PC-3 (cell line): ENCODE data around the gene LIPA.

ENCODE experiments used
- EZH2 ChIP-seq: fragments of 300-600 bp; sonication (generic); IDR thresholded peaks from one replicate; pipeline ENCODE4 v1.6.1; 2017; ENCODE audit warnings: antibody characterized with exemption, mild to moderate bottlenecking, low read length; ENCODE audit not compliant: unreplicated experiment
- EZH2phosphoT487 ChIP-seq: fragments of 300-600 bp; sonication (generic); IDR thresholded peaks from 2 replicates; pipeline ENCODE4 v1.6.1; 2018; ENCODE audit warnings: mild to moderate bottlenecking, antibody characterized with exemption, low read length, borderline replicate concordance
- TF ChIP-seq, protein P1 (sequence below): fragments of 300-600 bp; sonication (generic); conservative IDR thresholded peaks from 2 replicates; pipeline ENCODE4 v1.5.1; 2017; ENCODE audit warnings: antibody characterized with exemption, low read depth, mild to moderate bottlenecking, low read length

DNA sequence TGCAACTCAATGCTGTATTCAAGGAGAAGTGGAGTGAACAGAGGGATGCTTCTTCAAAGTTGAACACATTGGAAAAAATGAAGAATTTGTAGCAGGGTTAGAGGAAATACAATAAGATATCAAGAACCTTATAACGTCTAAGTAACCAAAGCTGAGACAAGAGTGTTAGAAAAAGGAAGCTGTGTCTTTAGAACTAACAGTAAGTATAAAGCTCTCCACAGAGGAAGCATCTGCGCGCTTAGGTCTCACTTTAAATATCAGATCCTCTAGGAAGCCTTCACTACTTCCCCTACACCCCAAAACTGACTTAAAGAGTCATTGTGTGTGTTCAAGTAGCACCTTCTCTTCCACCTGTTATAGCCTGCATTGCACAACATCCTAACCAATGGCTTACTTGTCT lies 87.5 kb downstream of the LIPA start:
- TF ChIP-seq, protein P1, sequence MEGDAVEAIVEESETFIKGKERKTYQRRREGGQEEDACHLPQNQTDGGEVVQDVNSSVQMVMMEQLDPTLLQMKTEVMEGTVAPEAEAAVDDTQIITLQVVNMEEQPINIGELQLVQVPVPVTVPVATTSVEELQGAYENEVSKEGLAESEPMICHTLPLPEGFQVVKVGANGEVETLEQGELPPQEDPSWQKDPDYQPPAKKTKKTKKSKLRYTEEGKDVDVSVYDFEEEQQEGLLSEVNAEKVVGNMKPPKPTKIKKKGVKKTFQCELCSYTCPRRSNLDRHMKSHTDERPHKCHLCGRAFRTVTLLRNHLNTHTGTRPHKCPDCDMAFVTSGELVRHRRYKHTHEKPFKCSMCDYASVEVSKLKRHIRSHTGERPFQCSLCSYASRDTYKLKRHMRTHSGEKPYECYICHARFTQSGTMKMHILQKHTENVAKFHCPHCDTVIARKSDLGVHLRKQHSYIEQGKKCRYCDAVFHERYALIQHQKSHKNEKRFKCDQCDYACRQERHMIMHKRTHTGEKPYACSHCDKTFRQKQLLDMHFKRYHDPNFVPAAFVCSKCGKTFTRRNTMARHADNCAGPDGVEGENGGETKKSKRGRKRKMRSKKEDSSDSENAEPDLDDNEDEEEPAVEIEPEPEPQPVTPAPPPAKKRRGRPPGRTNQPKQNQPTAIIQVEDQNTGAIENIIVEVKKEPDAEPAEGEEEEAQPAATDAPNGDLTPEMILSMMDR, result no peak
- TF ChIP-seq EZH2, result no peak
- no peak for TF ChIP-seq EZH2phosphoT487
